NB4 (cell line): ENCODE results near the gene PIF1.

ENCODE experiments used
- CTCF ChIP-seq: IDR thresholded peaks from one replicate; pipeline ENCODE4 v1.5.1; 2012; ENCODE audit warnings: low read depth, low read length
- MYC ChIP-seq: IDR thresholded peaks from 2 replicates; pipeline ENCODE4 v1.6.1; 2011; ENCODE audit warnings: low read depth, low read length
- POLR2A ChIP-seq: IDR thresholded peaks from 2 replicates; pipeline ENCODE4 v1.6.1; 2011; ENCODE audit warnings: mild to moderate bottlenecking; ENCODE audit not compliant: insufficient read length; ENCODE audit errors: extremely low read depth

- TF ChIP-seq CTCF (no peak), POLR2A (no peak), MYC (no peak)
Measured at GRCh38 chr15:64780600-64781156, 44.8 kb downstream of the PIF1 start.
